OCI-LY7 (cell line): ENCODE results near the gene PRMT1. TPM values are rescaled to one million over a fixed set of nuclear protein-coding genes. Genes with fewer than 3 reads are reported as not detected.

Experiments
- BruUV-seq: library from RNA; stranded (reverse); fragments of 400-500 nt; replicated peaks from 2 replicates; lab custom pipeline; 2021; lab: Mats Ljungman, UMichigan
- CTCF ChIA-PET: fragments of 300-600 bp; sonication (Branson Sonifier 250); formaldehyde crosslinking; loops from one replicate; lab custom pipeline; 2022; ENCODE audit warnings: antibody characterized with exemption; ENCODE audit not compliant: unreplicated experiment; lab: Charles Lee
- POLR2A ChIA-PET: fragments of 300-600 bp; sonication (Branson Sonifier 250); formaldehyde crosslinking; loops from one replicate; lab custom pipeline; 2022; ENCODE audit warnings: antibody characterized with exemption; lab: Charles Lee
- DNase-seq: peaks from one replicate; pipeline ENCODE4 v3.0.0-alpha.2; 2015; ENCODE audit warnings: low spot score
- H2AFZ ChIP-seq: fragments of 200-600 bp; sonication (generic), shearing (Covaris generic); 2 replicates; pipeline ENCODE4 v1.6.1; 2014; ENCODE audit warnings: mild to moderate bottlenecking, antibody characterized with exemption, low read length, moderate library complexity
- H3K27ac ChIP-seq: fragments of 200-600 bp; sonication (generic); 2 replicates; pipeline ENCODE4 v1.5.1; 2014; ENCODE audit warnings: mixed run types, low read depth, mild to moderate bottlenecking, moderate library complexity, low read length, inconsistent platforms; ENCODE audit not compliant: poor library complexity, severe bottlenecking
- H3K36me3 ChIP-seq: fragments of 200-600 bp; sonication (generic); 2 replicates; pipeline ENCODE4 v1.6.1; 2014; ENCODE audit warnings: mild to moderate bottlenecking, antibody characterized with exemption, low read length, moderate library complexity, mixed read lengths; ENCODE audit not compliant: insufficient read depth
- H3K4me1 ChIP-seq: fragments of 200-600 bp; sonication (generic); 2 replicates; pipeline ENCODE4 v1.5.1; 2014; ENCODE audit warnings: mild to moderate bottlenecking, low read length; ENCODE audit not compliant: insufficient read depth, poor library complexity, severe bottlenecking
- H3K4me2 ChIP-seq: fragments of 200-600 bp; sonication (generic); 2 replicates; pipeline ENCODE4 v1.6.1; 2014; ENCODE audit warnings: mild to moderate bottlenecking, low read length
- H3K4me3 ChIP-seq: fragments of 200-600 bp; sonication (generic); 2 replicates; pipeline ENCODE4 v1.5.1; 2014; ENCODE audit warnings: mild to moderate bottlenecking, low read depth, low read length; ENCODE audit not compliant: poor library complexity, severe bottlenecking
- H3K79me2 ChIP-seq: fragments of 200-600 bp; sonication (generic); 2 replicates; pipeline ENCODE4 v1.6.1; 2016; ENCODE audit warnings: low read depth, mild to moderate bottlenecking, low read length, moderate library complexity, mixed read lengths; ENCODE audit not compliant: insufficient read depth
- H3K9me2 ChIP-seq: fragments of 200-600 bp; sonication (generic); 2 replicates; pipeline ENCODE4 v1.6.1; 2016; ENCODE audit warnings: mild to moderate bottlenecking, low read length, mixed read lengths; ENCODE audit not compliant: insufficient read depth
- H3K9me3 ChIP-seq: fragments of 200-600 bp; sonication (generic); 2 replicates; pipeline ENCODE4 v1.6.1; 2014; ENCODE audit warnings: mild to moderate bottlenecking, mixed run types, low read length, mixed read lengths
- H4K20me1 ChIP-seq: fragments of 200-600 bp; sonication (generic); 2 replicates; pipeline ENCODE4 v1.6.1; 2014; ENCODE audit warnings: mild to moderate bottlenecking, antibody characterized with exemption, low read length, moderate library complexity, mixed read lengths; ENCODE audit not compliant: insufficient read depth
- CTCF ChIP-seq: fragments of 200-600 bp; sonication (generic); conservative IDR thresholded peaks from 2 replicates; pipeline ENCODE4 v1.5.1; 2014; ENCODE audit warnings: mild to moderate bottlenecking, antibody characterized with exemption, low read length, moderate library complexity, mixed read lengths
- EZH2phosphoT487 ChIP-seq: fragments of 200-600 bp; sonication (generic); IDR thresholded peaks from 2 replicates; pipeline ENCODE4 v1.6.1; 2018; ENCODE audit warnings: low read depth, borderline replicate concordance, mild to moderate bottlenecking, mixed run types, antibody characterized with exemption, low read length, moderate library complexity, mixed read lengths
- intact Hi-C: fragments of 100-400 bp; cut with micrococcal nuclease; formaldehyde crosslinking; loops from one replicate; pipeline ENCODE4 v1.10.0; 2022; ENCODE audit not compliant: unreplicated experiment
- total RNA-seq, 2 experiments: library from RNA; depleted of rRNA in 1 of 2; stranded (reverse); fragments of >200 nt in 1 of 2; shearing (Covaris generic) in 1 of 2; gene quantifications; 2 replicates each; pipeline ENCODE4 v1.2.3, GENCODE V29; 2014 to 2022

The PRMT1 gene
- total RNA-seq, 2 experiments from 2014 or later, result 266 to 403 TPM

- Histone ChIP-seq H2AFZ (no peak overlapping the region), H3K36me3 (peaks cover 89% of the 10 kb centered on the region), H3K4me3 (no peak overlapping the region), H4K20me1 (no peaks in the 10 kb centered on the region), H3K27ac (no peak overlapping the region), H3K4me2 (no peak overlapping the region), H3K9me3 (no peaks in the 10 kb centered on the region), H3K9me2 (no peaks in the 10 kb centered on the region), H3K79me2 (peaks cover 7% of the 10 kb centered on the region; the same call in 1 of the 2 replicates), H3K4me1 (peaks cover 2% of the 10 kb centered on the region)
- ChIA-PET POLR2A (no interaction called here), CTCF (no interaction called here)
- TF ChIP-seq CTCF, result no peak
- TF ChIP-seq EZH2phosphoT487, result no peak
- BruUV-seq, result no TSS peak
- intact Hi-C loops, result no loop called here
- no peak for DNase-seq
Observed at GRCh38 chr19:49658566-49659442, 18.3 kb upstream of the PRMT1 start.

GRCh38 chr19:49660338-49660961 lies 16.6 kb upstream of the PRMT1 start:
- DNase-seq, result no peak
- Histone ChIP-seq H3K4me1 (peaks cover 5% of the 10 kb centered on the region), H2AFZ (no peak overlapping the region), H3K79me2 (peaks cover 18% of the 10 kb centered on the region; the same call in 1 of the 2 replicates), H3K4me3 (no peak overlapping the region), H3K9me3 (no peaks in the 10 kb centered on the region), H3K4me2 (no peak overlapping the region), H3K9me2 (no peaks in the 10 kb centered on the region), H4K20me1 (no peaks in the 10 kb centered on the region), H3K27ac (no peak overlapping the region), H3K36me3 (peaks cover 74% of the 10 kb centered on the region)
- POLR2A ChIA-PET, result no interaction called here
- intact Hi-C loops, result no loop called here
- no TSS peak for BruUV-seq
- TF ChIP-seq EZH2phosphoT487 (no peak), CTCF (no peak)
- CTCF ChIA-PET, result no interaction called here

DNA sequence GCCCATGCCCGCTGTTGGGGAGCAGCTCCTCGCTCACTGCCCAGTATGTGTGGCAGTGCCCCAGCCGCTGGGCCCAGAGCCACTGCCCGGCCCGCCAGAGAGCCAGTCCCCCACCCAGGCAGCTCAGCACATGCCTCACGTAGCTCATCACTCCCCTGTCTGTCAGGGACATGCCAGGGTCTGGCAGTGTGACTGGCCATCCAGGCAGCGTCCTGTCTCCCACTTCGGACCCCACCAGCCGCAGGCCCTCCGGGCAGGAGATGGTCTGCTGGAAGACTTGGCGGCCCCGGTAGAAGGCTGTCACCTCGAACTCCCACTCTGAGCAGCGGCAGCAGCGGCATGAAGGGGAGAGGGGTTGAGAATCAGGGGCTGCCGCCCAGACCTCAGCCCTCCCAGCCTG lies 15.1 kb upstream of the PRMT1 start:
- no peak overlapping the region for H3K4me2 ChIP-seq
- BruUV-seq, result no TSS peak
- no peak overlapping the region for H2AFZ ChIP-seq
- H3K36me3 ChIP-seq, result peaks cover 59% of the 10 kb centered on the region
- TF ChIP-seq CTCF, result no peak
- TF ChIP-seq EZH2phosphoT487, result no peak
- H3K4me1 ChIP-seq, result peaks cover 9% of the 10 kb centered on the region
- H3K4me3 ChIP-seq, result no peak overlapping the region
- CTCF ChIA-PET, result no interaction called here
- intact Hi-C loops, result no loop called here
- POLR2A ChIA-PET, result interaction anchor here (1.5 kb wide), 1 partner anchor 13 kb away, joined by 4 read pairs; no protein-coding TSS in a partner anchor
- H3K9me3 ChIP-seq, result no peaks in the 10 kb centered on the region
- H3K9me2 ChIP-seq, result no peaks in the 10 kb centered on the region
- no peak for DNase-seq
- H3K27ac ChIP-seq, result no peak overlapping the region
- no peaks in the 10 kb centered on the region for H4K20me1 ChIP-seq
- peaks cover 30% of the 10 kb centered on the region for H3K79me2 ChIP-seq
